ENCODE measurements around the gene TMC8.

DNA sequence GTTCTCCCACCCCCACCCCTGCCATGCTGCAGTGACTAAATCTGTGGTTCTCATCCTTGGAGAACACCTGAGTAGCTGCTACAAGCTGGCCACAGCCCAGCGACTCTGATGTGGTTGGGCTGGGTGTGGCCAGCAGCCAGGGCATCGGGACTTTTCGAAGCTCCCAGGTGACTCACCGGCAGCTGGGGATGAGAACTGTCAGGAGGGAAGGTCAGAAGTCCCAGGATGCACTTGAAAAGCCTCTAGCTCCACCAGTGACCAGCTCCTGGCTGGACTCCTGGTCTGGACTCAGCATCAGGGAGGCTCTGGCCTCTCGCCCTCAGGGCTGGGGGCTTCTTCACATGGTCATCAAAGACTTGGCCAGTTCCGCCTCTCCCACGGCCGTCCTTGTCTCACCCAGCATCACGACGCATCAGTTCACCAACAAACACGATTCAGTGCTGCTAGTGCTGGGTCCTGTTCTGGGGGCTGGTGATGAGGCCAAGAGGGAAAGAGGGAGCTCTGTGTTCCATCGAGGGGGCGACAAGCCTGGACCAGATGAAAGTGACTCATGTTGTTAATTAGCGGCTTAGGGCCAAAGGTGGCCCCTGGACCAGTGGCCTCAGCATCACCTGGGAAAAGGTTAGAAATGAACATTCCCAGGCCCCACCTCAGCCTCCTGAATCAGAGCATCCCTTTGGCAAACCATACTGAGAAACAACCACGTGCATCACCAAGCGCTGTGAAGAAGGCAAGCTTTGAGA, 11.7 kb downstream of the TMC8 start:
- TF ChIP-seq CTCF (conservative IDR thresholded peaks at IDR 0.05; ENCODE audit: low read length) (no peak), EZH2phosphoT487 (IDR thresholded peaks at IDR 0.05; ENCODE audit: borderline replicate concordance) (no peak)

All from Loucy (cell line).